Fibroblast of the aortic adventitia (primary cell): Measurements from ENCODE around the gene SVEP1. TPM values are rescaled to one million over a fixed set of nuclear protein-coding genes. Genes with fewer than 3 reads are reported as not detected.
"Not testable (repeated sequence)": the region's sequence is repeated elsewhere in the genome, so short reads cannot be mapped to it uniquely, and the experiment has no call there.

Experiments
- DNase-seq: peaks from one replicate; pipeline ENCODE4 v3.0.0-alpha.2; 2010; ENCODE audit warnings: low read depth
- H3K4me3 ChIP-seq: 2 replicates; pipeline ENCODE4 v1.5.1; 2011; ENCODE audit warnings: low read depth, mild to moderate bottlenecking, control low read depth, low read length, moderate library complexity
- CTCF ChIP-seq: IDR thresholded peaks from 2 replicates; pipeline ENCODE4 v1.5.1; 2011; ENCODE audit warnings: mild to moderate bottlenecking, low read length, control low read depth, inconsistent platforms; ENCODE audit not compliant: insufficient read depth
- total RNA-seq: library from RNA; depleted of rRNA; stranded (reverse); fragments of >200 nt; gene quantifications from 2 replicates; pipeline ENCODE4 v1.2.3, GENCODE V29; 2012; ENCODE audit warnings: low replicate concordance

SVEP1 gene
- total RNA-seq, 1 donor, result 50.2 TPM

DNA sequence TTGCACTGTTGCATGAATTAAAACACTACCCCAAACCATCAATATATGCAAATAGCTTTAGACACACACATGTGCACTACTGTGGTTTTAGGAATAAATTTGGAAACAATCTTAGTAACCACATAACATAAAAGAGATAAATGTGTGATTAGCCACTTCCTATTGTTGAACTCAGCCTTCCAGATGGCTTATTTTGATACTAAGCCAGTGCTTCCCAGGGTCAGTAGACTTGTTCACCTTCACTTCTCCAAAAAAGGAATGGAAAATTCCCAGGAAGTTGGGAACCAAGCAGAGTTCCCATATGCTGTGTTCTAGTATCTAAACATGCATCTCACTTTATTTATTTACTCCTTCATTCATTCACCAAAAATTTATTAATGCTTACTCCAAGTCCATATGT is 47.8 kb downstream of the SVEP1 start:
- no peak overlapping the region for H3K4me3 ChIP-seq
- peak; percentile 66 for DNase-seq
- TF ChIP-seq CTCF, result no peak

- H3K4me3 ChIP-seq, DNase-seq: not testable (repeated sequence)
Measured at GRCh38 chr9:110531241-110531640, 48.3 kb downstream of the SVEP1 start.

DNA sequence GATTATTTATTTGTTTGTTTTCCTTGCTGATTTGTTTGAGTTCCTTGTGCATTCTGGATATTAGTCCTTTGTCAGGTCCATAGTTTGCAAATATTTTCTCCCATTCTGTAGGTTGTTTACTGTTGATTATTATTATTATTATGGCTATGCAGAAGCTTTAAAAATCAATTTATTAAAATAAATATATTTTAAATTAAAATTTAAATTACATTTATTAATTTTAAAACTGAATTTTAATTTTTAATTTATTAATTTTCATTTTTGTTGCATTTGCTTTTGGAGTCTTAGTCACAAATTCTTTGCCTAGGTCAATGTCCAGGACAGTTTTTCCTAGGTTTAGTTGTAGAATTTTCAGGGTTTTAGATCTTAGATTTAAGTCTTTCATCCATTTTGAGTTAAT is 50.9 kb downstream of the SVEP1 start:
- TF ChIP-seq CTCF, result no peak
- no peak overlapping the region for H3K4me3 ChIP-seq
- DNase-seq, result no peak

DNA sequence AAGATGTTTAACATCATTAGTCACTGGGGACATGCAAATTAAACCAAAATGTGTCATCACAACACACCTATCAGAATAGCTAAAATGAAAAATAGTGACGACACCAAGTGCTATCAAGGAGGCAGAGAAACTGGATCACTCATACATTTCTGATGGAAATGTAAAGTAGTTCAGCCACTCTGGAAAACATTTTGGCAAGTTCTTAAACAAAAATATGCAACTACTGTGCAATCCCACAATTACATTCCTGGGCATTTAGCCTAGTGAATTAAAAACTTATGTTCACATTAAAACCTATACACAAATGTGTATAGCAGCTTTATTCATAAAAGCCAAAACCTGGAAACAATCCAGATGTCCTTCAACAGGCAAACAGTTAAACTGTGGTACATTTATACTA is 53.1 kb downstream of the SVEP1 start:
- DNase-seq, result peak; percentile 89
- TF ChIP-seq CTCF, result no peak
- no peak overlapping the region for H3K4me3 ChIP-seq

GRCh38 chr9:110521206-110521605 is 58.3 kb downstream of the SVEP1 start:
- no peak for DNase-seq
- no peak for TF ChIP-seq CTCF

GRCh38 chr9:110520120-110520701 is 59.3 kb downstream of the SVEP1 start:
- no peak for TF ChIP-seq CTCF
- no peak overlapping the region for H3K4me3 ChIP-seq
- DNase-seq, result peak; percentile 98

More at GRCh38 chr9:110521206-110521605, 58.3 kb downstream of the SVEP1 start:
- no peak overlapping the region for H3K4me3 ChIP-seq

DNA sequence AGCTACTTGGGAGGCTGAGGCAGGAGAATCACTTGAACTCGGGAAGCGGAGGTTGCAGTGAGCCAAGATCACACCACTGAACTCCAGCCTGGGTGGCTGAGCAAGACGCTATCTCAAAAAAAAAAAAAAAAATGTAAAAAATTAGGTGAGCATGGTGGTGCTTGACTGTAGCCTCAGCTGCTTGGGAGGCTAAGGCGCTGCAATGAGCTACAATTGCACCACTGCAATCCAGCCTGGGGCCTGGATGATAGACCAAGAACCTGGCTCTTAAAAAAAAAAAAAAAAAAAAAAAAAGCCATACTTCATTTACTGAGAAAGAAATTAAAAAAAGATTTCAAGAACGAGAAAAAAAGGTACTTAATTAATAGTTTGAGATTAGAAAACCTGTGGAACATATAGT is 62.1 kb downstream of the SVEP1 start:
- no peak overlapping the region for H3K4me3 ChIP-seq
- TF ChIP-seq CTCF, result no peak
- DNase-seq, result no peak
